Activated CD4-positive, alpha-beta T cell treated with anti-CD3 and anti-CD28 coated beads, Interleukin-10, Interleukin-2, amounts not matched to agents 100 ng/mL and 50 ng/mL, durations not matched to agents 16 hours and 8 hours (primary cell): ENCODE measurements around the gene TOP3B.

ENCODE experiments used
- DNase-seq: peaks from one replicate; pipeline ENCODE4 v3.0.0-alpha.2; 2020

Gene TOP3B

GRCh38 chr22:22009661-22010060, 27.1 kb upstream of the TOP3B start:
- no peak for DNase-seq

GRCh38 chr22:22006596-22006990, 24.0 kb upstream of the TOP3B start:
- DNase-seq, result no peak

- no peak for DNase-seq
Observed at GRCh38 chr22:22005945-22006595, 23.5 kb upstream of the TOP3B start.

- DNase-seq, result no peak
Observed at GRCh38 chr22:22003233-22003632, 20.6 kb upstream of the TOP3B start.

- DNase-seq, result no peak
Observed at GRCh38 chr22:22002526-22003055, 20.0 kb upstream of the TOP3B start.

- no peak for DNase-seq
Observed at GRCh38 chr22:22001664-22002525, 19.3 kb upstream of the TOP3B start.

- DNase-seq, result no peak
Observed at GRCh38 chr22:21998595-21999247, 16.1 kb upstream of the TOP3B start.

- DNase-seq, result no peak
Observed at GRCh38 chr22:21996175-21996720, 13.7 kb upstream of the TOP3B start.

GRCh38 chr22:21995660-21996059, 13.1 kb upstream of the TOP3B start:
- DNase-seq, result no peak

GRCh38 chr22:21994881-21995444, 12.4 kb upstream of the TOP3B start:
- DNase-seq, result no peak

GRCh38 chr22:21992593-21993237, 10.1 kb upstream of the TOP3B start:
- DNase-seq, result no peak

GRCh38 chr22:21991774-21992173, 9.2 kb upstream of the TOP3B start:
- no peak for DNase-seq

- DNase-seq, result no peak
Observed at GRCh38 chr22:21991304-21991596, 8.7 kb upstream of the TOP3B start.

GRCh38 chr22:21990445-21991303, 8.1 kb upstream of the TOP3B start:
- DNase-seq, result no peak

- DNase-seq, result no peak
Observed at GRCh38 chr22:21989049-21989448, 6.5 kb upstream of the TOP3B start.

- no peak for DNase-seq
Observed at GRCh38 chr22:21985214-21985613, 2.6 kb upstream of the TOP3B start.

GRCh38 chr22:21984793-21985192, 2.2 kb upstream of the TOP3B start:
- no peak for DNase-seq

GRCh38 chr22:21981874-21982273, 713 bp downstream of the TOP3B start:
- no peak for DNase-seq

- no peak for DNase-seq
Observed at GRCh38 chr22:21980547-21980946, 2.0 kb downstream of the TOP3B start.

GRCh38 chr22:21978564-21979386, 3.8 kb downstream of the TOP3B start:
- no peak for DNase-seq

- DNase-seq, result no peak
Observed at GRCh38 chr22:21977814-21978213, 4.8 kb downstream of the TOP3B start.
